Measurements from ENCODE around the gene ADTRP.

Gene ADTRP

DNA sequence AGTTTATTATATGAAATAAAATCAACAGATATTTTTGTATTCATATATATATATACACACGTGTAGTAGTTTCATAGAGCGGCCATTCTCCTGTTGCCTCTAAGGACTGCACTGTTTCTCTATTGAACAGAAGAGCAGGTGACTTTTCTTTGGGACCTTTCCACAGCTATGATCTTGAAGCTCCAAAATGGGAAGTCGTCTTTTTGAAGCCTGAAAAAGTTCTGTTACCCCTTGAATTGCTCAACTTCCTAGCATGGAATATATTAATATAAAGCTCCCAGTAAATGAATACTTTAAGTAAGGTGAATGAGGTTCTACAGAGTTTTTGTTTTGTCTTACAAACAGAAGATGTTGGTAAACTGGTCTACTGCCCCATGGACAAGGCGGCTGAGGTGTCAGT is 42.2 kb upstream of the ADTRP start:
- whole genome bisulfite sequencing (ENCODE audit: extremely low coverage, insufficient coverage, low lambda C conversion rate): no CpG with 5 or more reads among the region's 4 CpGs
- no peak overlapping the region for H3K23ac ChIP-seq (ENCODE audit: low read length)
- H2AK5ac ChIP-seq (ENCODE audit: low read length): no peak overlapping the region

GRCh38 chr6:11819486-11819885 is 40.9 kb upstream of the ADTRP start:
- no peak overlapping the region for H2BK15ac ChIP-seq (replicated peaks; ENCODE audit: low read depth)
- no peak overlapping the region for H3K9ac ChIP-seq (ENCODE audit: low read length)
- H3K79me2 ChIP-seq (ENCODE audit: control insufficient read depth, insufficient read depth, low read length): no peaks in the 10 kb centered on the region
- H3K79me1 ChIP-seq (ENCODE audit: low read length): no peaks in the 10 kb centered on the region
- no peak overlapping the region for H2BK120ac ChIP-seq (ENCODE audit: low read depth, low read length)
- H2AK5ac ChIP-seq (ENCODE audit: low read length): no peak overlapping the region
- DNase-seq: no peak
- H4K5ac ChIP-seq (ENCODE audit: low read length): no peak overlapping the region
- H2BK5ac ChIP-seq (ENCODE audit: low read length): no peak overlapping the region
- no peak overlapping the region for H3K4me2 ChIP-seq (ENCODE audit: low read length)
- no peak overlapping the region for H3K27ac ChIP-seq (ENCODE audit: low read depth, low read length)
- H3K4me1 ChIP-seq (ENCODE audit: control insufficient read depth, low read depth, low read length): no peaks in the 10 kb centered on the region
- no peaks in the 10 kb centered on the region for H3K27me3 ChIP-seq (ENCODE audit: insufficient read depth, low read length, poor library complexity)
- H3K23ac ChIP-seq (ENCODE audit: low read length): no peak overlapping the region
- no CpG with 5 or more reads among the region's 3 CpGs for WGBS (ENCODE audit: extremely low coverage, insufficient coverage, low lambda C conversion rate)
- no peak overlapping the region for H3K4ac ChIP-seq (ENCODE audit: low read depth, low read length)
- no peaks in the 10 kb centered on the region for H3K36me3 ChIP-seq (ENCODE audit: control insufficient read depth, insufficient read depth, low read length)
- no peak overlapping the region for H3K56ac ChIP-seq (ENCODE audit: low read length)
- no peak overlapping the region for H3K18ac ChIP-seq (ENCODE audit: low read length)
- H3K4me3 ChIP-seq (ENCODE audit: low read length): no peak overlapping the region
- H4K8ac ChIP-seq (ENCODE audit: low read depth, low read length): no peak overlapping the region

More for the DNA sequence above, 42.2 kb upstream of the ADTRP start:
- Histone ChIP-seq H2BK120ac (ENCODE audit: low read depth, low read length) (no peak overlapping the region), H3K4me3 (ENCODE audit: low read length) (no peak overlapping the region), H3K79me1 (ENCODE audit: low read length) (no peaks in the 10 kb centered on the region), H3K9ac (ENCODE audit: low read length) (no peak overlapping the region), H3K4ac (ENCODE audit: low read depth, low read length) (no peak overlapping the region), H3K27me3 (ENCODE audit: insufficient read depth, low read length, poor library complexity) (no peaks in the 10 kb centered on the region), H3K79me2 (ENCODE audit: control insufficient read depth, insufficient read depth, low read length) (no peaks in the 10 kb centered on the region), H4K8ac (ENCODE audit: low read depth, low read length) (no peak overlapping the region), H3K56ac (ENCODE audit: low read length) (no peak overlapping the region), H4K5ac (ENCODE audit: low read length) (no peak overlapping the region), H3K18ac (ENCODE audit: low read length) (no peak overlapping the region), H3K4me2 (ENCODE audit: low read length) (no peak overlapping the region), H3K36me3 (ENCODE audit: control insufficient read depth, insufficient read depth, low read length) (no peaks in the 10 kb centered on the region), H2BK15ac (replicated peaks; ENCODE audit: low read depth) (no peak overlapping the region), H2BK5ac (ENCODE audit: low read length) (no peak overlapping the region), H3K27ac (ENCODE audit: low read depth, low read length) (no peak overlapping the region), H3K4me1 (ENCODE audit: control insufficient read depth, low read depth, low read length) (no peaks in the 10 kb centered on the region)
- DNase-seq: no peak

- H2BK5ac ChIP-seq (ENCODE audit: low read length): no peak overlapping the region
- H4K5ac ChIP-seq (ENCODE audit: low read length): no peak overlapping the region
- H3K4me1 ChIP-seq (ENCODE audit: control insufficient read depth, low read depth, low read length): no peaks in the 10 kb centered on the region
- DNase-seq: no peak
- H4K8ac ChIP-seq (ENCODE audit: low read depth, low read length): no peak overlapping the region
- no peaks in the 10 kb centered on the region for H3K27me3 ChIP-seq (ENCODE audit: insufficient read depth, low read length, poor library complexity)
- H3K4me3 ChIP-seq (ENCODE audit: low read length): no peak overlapping the region
- no peak overlapping the region for H3K4me2 ChIP-seq (ENCODE audit: low read length)
- no peak overlapping the region for H3K27ac ChIP-seq (ENCODE audit: low read depth, low read length)
- no peak overlapping the region for H3K9ac ChIP-seq (ENCODE audit: low read length)
- no CpG with 5 or more reads among the region's 1 CpG for WGBS (ENCODE audit: extremely low coverage, insufficient coverage, low lambda C conversion rate)
- no peak overlapping the region for H3K56ac ChIP-seq (ENCODE audit: low read length)
- H2AK5ac ChIP-seq (ENCODE audit: low read length): no peak overlapping the region
- H3K79me2 ChIP-seq (ENCODE audit: control insufficient read depth, insufficient read depth, low read length): no peaks in the 10 kb centered on the region
- H3K79me1 ChIP-seq (ENCODE audit: low read length): no peaks in the 10 kb centered on the region
- no peak overlapping the region for H3K23ac ChIP-seq (ENCODE audit: low read length)
- no peak overlapping the region for H3K18ac ChIP-seq (ENCODE audit: low read length)
- no peaks in the 10 kb centered on the region for H3K36me3 ChIP-seq (ENCODE audit: control insufficient read depth, insufficient read depth, low read length)
- H2BK120ac ChIP-seq (ENCODE audit: low read depth, low read length): no peak overlapping the region
- H3K4ac ChIP-seq (ENCODE audit: low read depth, low read length): no peak overlapping the region
- no peak overlapping the region for H2BK15ac ChIP-seq (replicated peaks; ENCODE audit: low read depth)
These were observed 36.6 kb upstream of the ADTRP start for GRCh38 chr6:11815231-11815630.

DNA sequence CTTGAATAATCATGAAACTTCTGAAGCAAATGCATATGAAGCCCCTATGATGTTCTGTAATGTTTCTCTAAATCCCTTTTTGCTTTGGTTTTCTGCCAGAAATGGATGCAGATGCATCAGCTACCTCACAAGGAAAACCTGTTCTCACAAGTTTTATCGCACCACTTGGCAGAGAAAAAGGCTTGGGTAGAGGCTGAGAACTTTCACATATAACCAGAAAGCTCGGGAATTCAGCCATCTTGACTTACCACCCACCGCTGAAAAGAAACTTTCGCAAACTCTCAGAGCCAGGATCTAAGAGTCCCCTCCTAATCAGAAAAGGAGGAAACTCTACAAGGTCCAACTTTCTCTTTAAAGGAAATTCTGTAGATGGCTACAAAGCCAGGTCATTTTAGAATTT is 36.2 kb upstream of the ADTRP start:
- Histone ChIP-seq H4K8ac (ENCODE audit: low read depth, low read length) (no peak overlapping the region), H3K79me2 (ENCODE audit: control insufficient read depth, insufficient read depth, low read length) (no peaks in the 10 kb centered on the region), H3K27me3 (ENCODE audit: insufficient read depth, low read length, poor library complexity) (no peaks in the 10 kb centered on the region), H2BK120ac (ENCODE audit: low read depth, low read length) (no peak overlapping the region), H3K18ac (ENCODE audit: low read length) (no peak overlapping the region), H3K4me3 (ENCODE audit: low read length) (no peak overlapping the region), H3K56ac (ENCODE audit: low read length) (no peak overlapping the region), H3K4ac (ENCODE audit: low read depth, low read length) (no peak overlapping the region), H3K9ac (ENCODE audit: low read length) (no peak overlapping the region), H3K4me2 (ENCODE audit: low read length) (no peak overlapping the region), H2BK5ac (ENCODE audit: low read length) (no peak overlapping the region), H3K36me3 (ENCODE audit: control insufficient read depth, insufficient read depth, low read length) (no peaks in the 10 kb centered on the region), H2BK15ac (replicated peaks; ENCODE audit: low read depth) (no peak overlapping the region), H3K79me1 (ENCODE audit: low read length) (no peaks in the 10 kb centered on the region), H4K5ac (ENCODE audit: low read length) (no peak overlapping the region), H2AK5ac (ENCODE audit: low read length) (no peak overlapping the region), H3K23ac (ENCODE audit: low read length) (no peak overlapping the region), H3K27ac (ENCODE audit: low read depth, low read length) (no peak overlapping the region), H3K4me1 (ENCODE audit: control insufficient read depth, low read depth, low read length) (no peaks in the 10 kb centered on the region)
- no CpG with 5 or more reads among the region's 4 CpGs for WGBS (ENCODE audit: extremely low coverage, insufficient coverage, low lambda C conversion rate)
- no peak for DNase-seq

DNA sequence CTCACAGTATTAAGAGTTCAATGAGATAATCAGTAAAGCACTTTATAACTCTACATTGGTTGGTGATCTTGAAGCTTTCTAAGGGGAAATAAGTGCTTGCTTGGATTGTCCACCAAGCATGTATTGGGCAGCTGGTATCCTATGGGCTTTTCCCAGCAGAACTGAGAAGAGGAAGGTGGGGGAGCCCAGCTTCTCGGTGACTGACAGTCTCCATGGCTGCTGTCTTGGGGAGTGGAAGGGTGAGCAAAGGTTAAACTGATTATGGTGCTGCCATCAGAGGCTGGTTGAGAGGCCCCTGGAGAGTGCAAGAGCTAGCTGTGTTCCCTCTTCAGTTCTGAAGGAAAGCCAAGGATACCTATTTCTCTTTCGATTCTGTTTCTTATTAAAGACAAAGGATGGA is 35.5 kb upstream of the ADTRP start:
- H3K36me3 ChIP-seq (ENCODE audit: control insufficient read depth, insufficient read depth, low read length): no peaks in the 10 kb centered on the region
- H3K23ac ChIP-seq (ENCODE audit: low read length): no peak overlapping the region
- H3K4me2 ChIP-seq (ENCODE audit: low read length): no peak overlapping the region
- no peaks in the 10 kb centered on the region for H3K4me1 ChIP-seq (ENCODE audit: control insufficient read depth, low read depth, low read length)
- H3K4me3 ChIP-seq (ENCODE audit: low read length): no peak overlapping the region
- H3K79me1 ChIP-seq (ENCODE audit: low read length): no peaks in the 10 kb centered on the region
- no peaks in the 10 kb centered on the region for H3K79me2 ChIP-seq (ENCODE audit: control insufficient read depth, insufficient read depth, low read length)
- DNase-seq: no peak
- no peak overlapping the region for H3K27ac ChIP-seq (ENCODE audit: low read depth, low read length)
- no peak overlapping the region for H4K5ac ChIP-seq (ENCODE audit: low read length)
- no peak overlapping the region for H2BK120ac ChIP-seq (ENCODE audit: low read depth, low read length)
- no peak overlapping the region for H3K4ac ChIP-seq (ENCODE audit: low read depth, low read length)
- no peak overlapping the region for H4K8ac ChIP-seq (ENCODE audit: low read depth, low read length)
- no peak overlapping the region for H2BK15ac ChIP-seq (replicated peaks; ENCODE audit: low read depth)
- no peak overlapping the region for H2BK5ac ChIP-seq (ENCODE audit: low read length)
- no peaks in the 10 kb centered on the region for H3K27me3 ChIP-seq (ENCODE audit: insufficient read depth, low read length, poor library complexity)
- H3K18ac ChIP-seq (ENCODE audit: low read length): no peak overlapping the region
- no CpG with 5 or more reads among the region's 2 CpGs for WGBS (ENCODE audit: extremely low coverage, insufficient coverage, low lambda C conversion rate)
- no peak overlapping the region for H3K9ac ChIP-seq (ENCODE audit: low read length)
- H2AK5ac ChIP-seq (ENCODE audit: low read length): no peak overlapping the region
- no peak overlapping the region for H3K56ac ChIP-seq (ENCODE audit: low read length)

- H3K56ac ChIP-seq (ENCODE audit: low read length): no peak overlapping the region
- no peak for DNase-seq
- H3K9ac ChIP-seq (ENCODE audit: low read length): no peak overlapping the region
- H3K4me2 ChIP-seq (ENCODE audit: low read length): no peak overlapping the region
- no peak overlapping the region for H2BK5ac ChIP-seq (ENCODE audit: low read length)
- no peak overlapping the region for H2BK15ac ChIP-seq (replicated peaks; ENCODE audit: low read depth)
- no peak overlapping the region for H2BK120ac ChIP-seq (ENCODE audit: low read depth, low read length)
- H3K27ac ChIP-seq (ENCODE audit: low read depth, low read length): no peak overlapping the region
- H3K4me3 ChIP-seq (ENCODE audit: low read length): no peak overlapping the region
- H3K27me3 ChIP-seq (ENCODE audit: insufficient read depth, low read length, poor library complexity): no peaks in the 10 kb centered on the region
- no peak overlapping the region for H3K18ac ChIP-seq (ENCODE audit: low read length)
- no peak overlapping the region for H4K5ac ChIP-seq (ENCODE audit: low read length)
- H3K23ac ChIP-seq (ENCODE audit: low read length): no peak overlapping the region
- no peak overlapping the region for H3K4ac ChIP-seq (ENCODE audit: low read depth, low read length)
- no peak overlapping the region for H4K8ac ChIP-seq (ENCODE audit: low read depth, low read length)
- H3K79me1 ChIP-seq (ENCODE audit: low read length): no peaks in the 10 kb centered on the region
- H2AK5ac ChIP-seq (ENCODE audit: low read length): no peak overlapping the region
- H3K4me1 ChIP-seq (ENCODE audit: control insufficient read depth, low read depth, low read length): no peaks in the 10 kb centered on the region
- no peaks in the 10 kb centered on the region for H3K36me3 ChIP-seq (ENCODE audit: control insufficient read depth, insufficient read depth, low read length)
- no peaks in the 10 kb centered on the region for H3K79me2 ChIP-seq (ENCODE audit: control insufficient read depth, insufficient read depth, low read length)
- no CpG with 5 or more reads among the region's 4 CpGs for WGBS (ENCODE audit: extremely low coverage, insufficient coverage, low lambda C conversion rate)
These were observed 35.0 kb upstream of the ADTRP start for GRCh38 chr6:11813606-11814005.

All from mesendoderm (in vitro differentiated cells).